Fibroblast of lung (primary cell): ENCODE data around the gene NOCT. TPM values are rescaled to one million over a fixed set of nuclear protein-coding genes. Genes with fewer than 3 reads are reported as not detected.

ENCODE experiments used
- DNase-seq, 2 donors: peaks; one replicate each; pipeline versions ENCODE4 v3.0.0 to v3.0.0-alpha.2; 2010; ENCODE audit warnings: low read depth in 2 of 2
- H2AFZ ChIP-seq: 2 replicates; pipeline ENCODE4 v1.5.1; 2012; ENCODE audit warnings: low read length, control low read depth, inconsistent platforms
- H3K27ac ChIP-seq: 2 replicates; pipeline ENCODE4 v1.5.1; 2011; ENCODE audit warnings: low read length, control low read depth; ENCODE audit not compliant: insufficient read depth
- H3K27me3 ChIP-seq: 2 replicates; pipeline ENCODE4 v1.5.1; 2011; ENCODE audit warnings: mild to moderate bottlenecking, low read length; ENCODE audit not compliant: control insufficient read depth, insufficient read depth
- H3K36me3 ChIP-seq: 2 replicates; pipeline ENCODE4 v1.5.1; 2011; ENCODE audit warnings: low read length; ENCODE audit not compliant: control insufficient read depth, insufficient read depth
- H3K4me1 ChIP-seq: 2 replicates; pipeline ENCODE4 v1.5.1; 2011; ENCODE audit warnings: low read length; ENCODE audit not compliant: control insufficient read depth, insufficient read depth; ENCODE audit errors: extremely low read depth
- H3K4me2 ChIP-seq: 2 replicates; pipeline ENCODE4 v1.5.1; 2011; ENCODE audit warnings: low read length, control low read depth; ENCODE audit not compliant: insufficient read depth; ENCODE audit errors: extremely low read depth
- H3K4me3 ChIP-seq, 4 experiments: fragments of 200-600 bp in 1 of 4; sonication (generic) in 1 of 4; replicated peaks in 1 of 4; 2 replicates each; pipeline ENCODE4 v1.5.1; 2011 to 2016; ENCODE audit warnings: low read length in 4 of 4, low read depth in 3 of 4, mild to moderate bottlenecking in 3 of 4, control low read depth in 2 of 4, inconsistent platforms in 1 of 4, mixed read lengths in 1 of 4; ENCODE audit not compliant: insufficient read depth in 1 of 4; ENCODE audit errors: control extremely low read depth in 1 of 4
- H3K79me2 ChIP-seq: 2 replicates; pipeline ENCODE4 v1.5.1; 2012; ENCODE audit warnings: mild to moderate bottlenecking, low read length, inconsistent platforms; ENCODE audit not compliant: control insufficient read depth, insufficient read depth
- H3K9ac ChIP-seq: 2 replicates; pipeline ENCODE4 v1.5.1; 2011; ENCODE audit warnings: mild to moderate bottlenecking, low read length, control low read depth; ENCODE audit not compliant: insufficient read depth
- H3K9me3 ChIP-seq: 2 replicates; pipeline ENCODE4 v1.5.1; 2012; ENCODE audit warnings: low read depth, low read length; ENCODE audit not compliant: control insufficient read depth, insufficient read depth
- H4K20me1 ChIP-seq: 2 replicates; pipeline ENCODE4 v1.5.1; 2011; ENCODE audit warnings: low read length; ENCODE audit not compliant: control insufficient read depth, insufficient read depth; ENCODE audit errors: extremely low read depth
- EZH2 ChIP-seq: IDR thresholded peaks from 2 replicates; pipeline ENCODE4 v1.5.1; 2012; ENCODE audit warnings: low read length, control low read depth, mild to moderate bottlenecking; ENCODE audit errors: missing control alignments
- polyA plus RNA-seq, 2 donors: library from polyadenylated mRNA; depleted of rRNA in 1 of 2; stranded (reverse) in 1 of 2; unstranded in 1 of 2; fragments of >200 nt; gene quantifications; 2 replicates each; pipeline ENCODE4 v1.2.1, GENCODE V29; 2011 to 2012; ENCODE audit warnings: missing spikeins in 1 of 2
- total RNA-seq: library from RNA; depleted of rRNA; stranded (reverse); fragments of >200 nt; gene quantifications from 2 replicates; pipeline ENCODE4 v1.2.1, GENCODE V29; 2014
- TF ChIP-seq, protein P1 (sequence below), 2 donors: IDR thresholded peaks in 1 of 2; conservative IDR thresholded peaks in 1 of 2; 1 replicate in 1 of 2; 2 replicates in 1 of 2; pipeline ENCODE4 v1.5.1; 2011 to 2012; ENCODE audit warnings: low read length in 2 of 2, control low read depth in 1 of 2, inconsistent platforms in 1 of 2, low read depth in 1 of 2, mild to moderate bottlenecking in 1 of 2

Gene NOCT
- total and polyA plus RNA-seq, 2 donors (not counting 1 experiment from before 2014, with no cell fraction given), result 6.4 to 13.2 TPM

DNA sequence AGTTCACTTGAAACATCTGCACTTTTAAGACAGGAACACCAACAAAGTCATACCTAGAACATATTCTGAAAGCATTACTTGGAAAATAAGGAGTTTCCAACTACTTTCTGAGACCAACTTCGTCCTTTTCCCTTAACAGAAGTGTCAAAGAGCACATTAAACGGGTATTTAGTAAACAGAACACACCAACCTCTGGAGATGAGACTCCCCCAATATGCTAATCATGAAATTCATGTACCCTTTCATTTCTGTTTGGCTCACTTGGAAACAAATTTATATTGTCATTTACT is 69.2 kb downstream of the NOCT start:
- no peak for DNase-seq
- peaks cover 2% of the 10 kb centered on the region for H3K4me1 ChIP-seq
- peak overlapping the region; percentile 95 for H3K4me2 ChIP-seq
- no peaks in the 10 kb centered on the region for H4K20me1 ChIP-seq
- no peaks in the 10 kb centered on the region for H3K27me3 ChIP-seq
- H3K36me3 ChIP-seq, result no peaks in the 10 kb centered on the region
- H3K27ac ChIP-seq, result peak overlapping the region; percentile 95
- H3K4me3 ChIP-seq, result peak overlapping the region; percentile 74 to 97 (median 87)
- no peaks in the 10 kb centered on the region for H3K9me3 ChIP-seq
- TF ChIP-seq, protein P1, sequence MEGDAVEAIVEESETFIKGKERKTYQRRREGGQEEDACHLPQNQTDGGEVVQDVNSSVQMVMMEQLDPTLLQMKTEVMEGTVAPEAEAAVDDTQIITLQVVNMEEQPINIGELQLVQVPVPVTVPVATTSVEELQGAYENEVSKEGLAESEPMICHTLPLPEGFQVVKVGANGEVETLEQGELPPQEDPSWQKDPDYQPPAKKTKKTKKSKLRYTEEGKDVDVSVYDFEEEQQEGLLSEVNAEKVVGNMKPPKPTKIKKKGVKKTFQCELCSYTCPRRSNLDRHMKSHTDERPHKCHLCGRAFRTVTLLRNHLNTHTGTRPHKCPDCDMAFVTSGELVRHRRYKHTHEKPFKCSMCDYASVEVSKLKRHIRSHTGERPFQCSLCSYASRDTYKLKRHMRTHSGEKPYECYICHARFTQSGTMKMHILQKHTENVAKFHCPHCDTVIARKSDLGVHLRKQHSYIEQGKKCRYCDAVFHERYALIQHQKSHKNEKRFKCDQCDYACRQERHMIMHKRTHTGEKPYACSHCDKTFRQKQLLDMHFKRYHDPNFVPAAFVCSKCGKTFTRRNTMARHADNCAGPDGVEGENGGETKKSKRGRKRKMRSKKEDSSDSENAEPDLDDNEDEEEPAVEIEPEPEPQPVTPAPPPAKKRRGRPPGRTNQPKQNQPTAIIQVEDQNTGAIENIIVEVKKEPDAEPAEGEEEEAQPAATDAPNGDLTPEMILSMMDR (conservative IDR thresholded peaks at IDR 0.05 in 1 of 2, IDR thresholded peaks at IDR 0.05 in 1 of 2; ENCODE audit: low read depth in 1 of 2, low read length in 2 of 2), result no peak
- TF ChIP-seq EZH2, result no peak
- peaks cover 34% of the 10 kb centered on the region for H3K79me2 ChIP-seq
- peak overlapping the region; percentile 89 for H2AFZ ChIP-seq
- H3K9ac ChIP-seq, result peak overlapping the region; percentile 88

GRCh38 chr4:139085141-139085540 is 69.6 kb downstream of the NOCT start:
- peak overlapping the region in 3 of 4 experiments; percentile 74 to 95 (median 79) for H3K4me3 ChIP-seq
- TF ChIP-seq, protein P1 (conservative IDR thresholded peaks at IDR 0.05 in 1 of 2, IDR thresholded peaks at IDR 0.05 in 1 of 2; ENCODE audit: low read depth in 1 of 2, low read length in 2 of 2), result peak in 1 of 2 donors; percentile 34
- no peak for TF ChIP-seq EZH2
- H3K79me2 ChIP-seq, result peaks cover 30% of the 10 kb centered on the region
- H3K36me3 ChIP-seq, result no peaks in the 10 kb centered on the region
- no peaks in the 10 kb centered on the region for H4K20me1 ChIP-seq
- no peaks in the 10 kb centered on the region for H3K27me3 ChIP-seq
- peak; percentile 16 to 48 for DNase-seq
- H3K4me2 ChIP-seq, result peak overlapping the region; percentile 95
- no peak overlapping the region for H3K9ac ChIP-seq
- no peak overlapping the region for H2AFZ ChIP-seq
- peaks cover 2% of the 10 kb centered on the region for H3K4me1 ChIP-seq
- no peaks in the 10 kb centered on the region for H3K9me3 ChIP-seq
- no peak overlapping the region for H3K27ac ChIP-seq

- Histone ChIP-seq H3K27ac (no peak overlapping the region), H2AFZ (no peak overlapping the region), H3K4me1 (no peaks in the 10 kb centered on the region), H4K20me1 (no peaks in the 10 kb centered on the region), H3K9me3 (no peaks in the 10 kb centered on the region), H3K4me3 (no peak overlapping the region), H3K4me2 (no peak overlapping the region), H3K27me3 (no peaks in the 10 kb centered on the region), H3K9ac (no peak overlapping the region), H3K79me2 (no peaks in the 10 kb centered on the region), H3K36me3 (no peaks in the 10 kb centered on the region)
- DNase-seq, result no peak
- no peak for TF ChIP-seq EZH2
- TF ChIP-seq, protein P1 (conservative IDR thresholded peaks at IDR 0.05 in 1 of 2, IDR thresholded peaks at IDR 0.05 in 1 of 2; ENCODE audit: low read depth in 1 of 2, low read length in 2 of 2), result no peak
Observed at GRCh38 chr4:139092271-139092670, 76.7 kb downstream of the NOCT start.

Other genes starting within 250 kb of the NOCT start
- 42.6 and 51.4 TPM in 2 replicates for gene ELF2, start 161.4 kb downstream of the NOCT start, total RNA-seq
- gene ELF2, start 161.4 kb downstream of the NOCT start, polyA plus RNA-seq, result 21.9 and 31.2 TPM in 2 replicates